NCI-H1930 (cell line): ENCODE measurements around the gene MDP1.
A peak's percentile ranks its signal among the peaks of the same experiment; 100 is the strongest.

Source experiments
- DNase-seq, 2 experiments: peaks; one replicate each; lab custom pipeline; 2025; lab: John Stamatoyannopoulos, UW

MDP1 gene

DNA sequence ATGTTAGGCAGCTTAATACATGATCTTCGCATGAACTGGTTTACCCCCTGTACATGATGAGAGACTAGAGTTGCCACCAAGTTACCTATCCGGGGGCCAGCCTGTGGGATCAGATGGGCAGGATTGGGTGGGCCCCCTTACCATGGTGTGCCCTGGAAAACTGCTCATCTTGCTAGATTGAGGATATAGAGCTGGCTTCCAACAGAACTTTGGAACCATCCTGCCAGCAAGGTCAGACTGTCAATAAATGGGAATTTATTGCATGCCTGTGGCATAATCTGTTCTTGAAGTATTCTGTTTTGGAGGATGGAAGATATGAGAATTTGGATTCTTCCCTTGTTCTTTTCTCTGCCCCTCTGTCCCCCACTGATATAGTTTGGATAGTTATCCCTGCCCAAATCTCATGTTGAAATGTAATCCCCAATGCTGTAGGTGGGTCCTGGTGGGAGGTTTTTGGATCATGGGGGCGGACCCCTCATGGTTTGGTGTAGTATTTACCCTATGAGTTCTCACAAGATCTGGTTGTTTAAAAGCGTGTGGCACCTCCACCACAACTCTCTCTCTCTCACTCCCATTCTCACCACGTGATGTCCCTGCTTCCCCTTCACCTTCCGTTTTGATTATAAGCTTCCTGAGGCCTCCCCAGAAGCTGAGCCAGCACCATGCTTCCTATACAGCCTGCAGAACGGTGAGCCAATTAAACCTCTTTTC is 16.9 kb downstream of the MDP1 start:
- DNase-seq, result no peak

DNA sequence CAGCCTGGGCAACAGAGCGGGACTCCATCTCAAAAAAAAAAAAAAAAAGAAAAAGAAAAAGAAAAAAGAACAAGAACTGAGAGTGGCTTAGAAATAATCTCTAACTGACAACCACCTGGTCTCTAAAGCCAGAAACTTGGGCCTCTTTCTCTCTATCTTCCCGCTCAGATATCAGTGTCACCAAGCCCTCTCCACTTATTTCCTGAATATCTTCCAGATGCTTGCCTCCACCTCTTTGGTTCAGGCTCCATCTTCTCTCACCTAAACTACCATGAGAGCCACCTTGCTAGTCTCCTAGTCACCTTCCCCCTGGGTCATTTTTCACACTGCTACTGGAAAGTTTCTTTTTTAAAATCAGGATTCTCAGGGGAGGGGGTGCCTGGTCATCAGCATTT is 18.8 kb downstream of the MDP1 start:
- no peak for DNase-seq

DNA sequence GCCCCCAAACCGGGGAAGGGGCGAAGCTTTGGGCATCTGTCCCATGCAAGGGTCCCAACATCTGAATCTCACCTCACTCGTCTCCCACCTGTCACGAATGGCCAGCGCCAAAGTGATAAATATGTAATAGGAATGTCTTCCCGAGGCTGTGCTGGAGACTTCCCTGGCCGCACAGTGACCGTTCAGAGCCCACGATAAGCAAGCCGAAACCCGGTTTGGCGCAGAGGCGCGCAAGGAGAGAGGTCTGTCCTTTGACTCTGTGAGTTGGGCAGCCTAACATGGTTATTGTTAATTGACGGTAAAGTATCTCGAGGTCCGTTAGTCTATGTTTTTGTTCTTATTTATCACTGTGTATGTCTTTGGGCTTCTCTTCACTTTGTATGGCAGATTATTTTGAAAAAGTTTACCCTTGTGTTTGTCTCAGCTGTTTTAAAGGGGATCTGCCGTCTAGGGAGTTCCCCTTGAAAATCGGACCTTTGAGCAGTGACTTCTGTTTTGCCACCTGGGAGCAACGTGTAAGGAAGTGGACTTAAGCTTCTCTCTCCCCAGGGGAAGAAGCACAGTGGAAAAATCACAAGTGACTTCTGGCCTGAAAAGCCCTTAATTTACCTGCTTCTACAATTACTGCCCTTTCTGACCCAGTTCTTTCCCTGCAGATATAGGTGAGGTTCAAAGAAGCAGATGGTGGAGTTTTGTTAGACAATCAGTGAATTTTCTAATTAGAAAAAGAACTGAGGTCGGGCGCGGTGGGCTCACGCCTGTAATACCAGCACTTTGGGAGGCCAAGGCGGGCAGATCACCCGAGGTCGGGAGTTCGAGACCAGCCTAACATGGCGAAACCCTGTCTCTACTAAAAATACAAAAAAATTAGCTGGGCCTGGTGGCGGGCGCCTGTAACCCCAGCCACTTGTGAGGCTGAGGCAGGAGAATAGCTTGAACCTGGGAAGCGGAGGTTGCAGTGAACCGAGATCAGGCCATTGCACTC is 19.5 kb downstream of the MDP1 start:
- DNase-seq, result no peak

DNA sequence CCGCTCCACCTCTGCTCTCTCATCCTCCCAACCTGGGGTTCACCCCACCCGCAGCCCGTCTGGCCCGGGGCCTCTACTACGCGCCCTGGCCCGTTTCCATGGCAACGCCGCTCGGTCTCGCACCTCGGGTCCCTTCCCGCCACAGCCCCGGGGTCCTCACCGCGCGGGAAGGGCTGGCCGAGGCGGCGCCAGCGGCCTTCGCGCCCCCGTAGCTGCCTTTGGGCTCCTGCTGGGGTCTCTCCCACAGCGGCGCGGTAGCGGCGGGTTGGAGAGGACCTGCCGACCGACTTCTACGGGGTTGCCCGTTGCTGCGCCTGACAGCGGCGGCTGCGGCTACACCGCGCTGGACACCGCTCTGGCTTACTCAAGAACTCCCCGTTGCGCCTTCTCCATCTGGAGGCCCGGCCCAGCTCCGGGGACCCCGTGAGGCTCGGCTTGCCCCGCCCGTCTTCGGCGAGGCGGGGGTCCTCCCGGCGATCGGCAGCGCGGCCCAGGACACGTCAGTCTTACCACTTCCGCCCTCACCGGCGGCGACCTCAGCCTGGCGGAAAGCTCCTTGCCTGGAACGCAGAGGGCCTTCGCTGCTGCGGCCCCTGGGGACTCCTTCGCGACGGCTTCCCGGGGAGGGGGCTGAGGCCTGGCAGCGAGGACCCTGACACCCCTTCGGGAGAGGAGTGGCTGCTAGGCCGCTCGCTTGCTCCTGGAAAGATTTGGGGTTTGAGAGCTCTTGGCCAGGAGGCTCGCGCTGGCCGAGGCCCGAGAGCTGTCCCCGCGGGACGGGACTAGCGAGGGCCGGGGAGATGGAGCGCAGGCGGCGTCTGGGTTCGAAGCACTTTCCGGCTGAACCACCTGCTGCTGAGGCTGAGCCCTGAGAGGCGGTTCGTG is 20.4 kb downstream of the MDP1 start, which contains the start of gene TM9SF1:
TSS of gene TM9SF1 (minus strand) at position 256 of the 885 bp plus-strand sequence. CDS start 422 bp downstream, outside the sequence.
- DNase-seq, result peak; percentile 71 to 76

DNA sequence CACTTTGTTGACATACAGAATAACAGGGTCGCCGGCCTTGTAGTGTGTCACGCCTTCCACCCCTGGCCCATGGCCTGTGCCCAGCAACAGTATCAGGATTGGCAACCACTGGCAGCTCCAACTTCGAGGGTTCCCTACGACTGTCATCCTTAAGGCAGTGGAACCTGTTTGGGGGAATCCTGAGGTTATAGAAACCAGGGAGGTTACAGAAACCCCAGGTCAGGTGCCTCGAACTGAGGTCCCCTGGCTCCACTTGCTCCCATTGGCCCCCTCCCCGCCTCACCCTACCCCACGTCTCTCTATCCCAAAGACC is 21.0 kb downstream of the MDP1 start:
- DNase-seq, result no peak

DNA sequence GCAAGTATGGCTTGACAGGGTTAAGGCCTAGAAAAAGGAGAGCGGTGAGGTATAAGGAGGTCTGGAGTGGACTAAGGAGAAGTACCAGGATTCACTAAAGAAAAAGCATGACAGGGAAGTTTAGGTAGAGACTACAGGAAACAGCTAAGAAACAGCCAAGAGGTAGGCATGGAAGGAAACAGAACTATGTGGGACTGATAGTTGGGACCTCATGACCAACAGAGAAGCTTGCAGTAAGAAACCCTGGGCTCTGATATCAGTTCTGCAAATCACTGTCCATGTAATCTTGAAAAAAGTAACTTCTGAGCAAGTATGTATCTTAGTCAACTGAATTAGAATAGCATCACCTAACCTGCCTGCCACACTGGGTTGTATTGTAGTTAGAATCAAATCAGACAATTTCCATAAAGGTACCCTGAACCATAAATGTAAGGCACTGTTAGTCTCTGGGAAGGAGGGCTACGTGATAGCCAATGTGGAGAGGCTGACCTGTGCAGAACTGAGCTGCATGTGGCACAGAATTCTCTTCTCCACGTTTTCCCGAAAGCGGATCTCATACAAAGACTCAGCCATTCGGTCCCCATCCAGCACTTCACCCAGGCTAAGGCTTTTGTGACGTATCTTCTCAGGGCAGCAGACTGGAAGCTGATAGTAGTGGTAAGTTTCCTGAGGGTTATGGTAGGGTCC is 21.5 kb downstream of the MDP1 start:
- DNase-seq, result no peak

DNA sequence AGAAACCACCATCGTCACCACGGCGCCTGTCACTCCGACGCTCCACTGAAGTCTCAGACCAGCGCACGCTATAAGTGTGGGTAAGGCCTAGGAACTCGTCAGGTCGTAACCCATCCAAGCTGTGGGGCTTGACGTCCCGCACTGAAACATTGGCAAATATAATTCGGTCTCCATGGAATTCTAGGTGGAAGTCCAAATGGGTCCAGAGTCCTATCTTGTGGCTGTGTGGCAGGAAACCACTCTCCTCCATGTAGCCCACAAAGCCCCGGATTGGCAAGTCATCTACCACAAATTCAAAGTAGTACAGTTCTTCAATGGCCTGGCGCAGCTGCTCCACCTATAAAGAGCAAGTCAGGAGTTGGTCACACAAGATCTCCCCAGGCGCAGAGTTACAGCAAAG is 22.9 kb downstream of the MDP1 start:
- DNase-seq, result no peak

DNA sequence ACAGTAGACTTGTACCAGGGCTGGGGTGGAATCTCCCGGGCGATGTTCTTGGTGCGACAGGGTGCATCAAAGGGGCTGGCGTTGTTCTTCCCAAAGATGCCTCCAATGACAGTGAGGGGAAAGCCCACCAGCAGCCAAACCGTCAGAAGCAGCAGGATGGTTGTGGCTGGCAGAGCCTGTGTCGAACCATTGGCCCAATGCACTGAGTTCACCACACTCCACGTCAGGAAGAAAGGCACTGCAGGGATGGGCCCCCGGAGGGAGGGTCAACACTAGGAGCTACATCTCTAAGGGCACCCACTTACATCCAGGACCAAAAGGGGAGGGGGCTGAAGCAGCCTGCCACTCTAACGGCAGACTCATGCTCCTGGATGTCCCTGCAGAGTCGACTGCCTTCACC is 25.4 kb downstream of the MDP1 start:
- no peak for DNase-seq

DNA sequence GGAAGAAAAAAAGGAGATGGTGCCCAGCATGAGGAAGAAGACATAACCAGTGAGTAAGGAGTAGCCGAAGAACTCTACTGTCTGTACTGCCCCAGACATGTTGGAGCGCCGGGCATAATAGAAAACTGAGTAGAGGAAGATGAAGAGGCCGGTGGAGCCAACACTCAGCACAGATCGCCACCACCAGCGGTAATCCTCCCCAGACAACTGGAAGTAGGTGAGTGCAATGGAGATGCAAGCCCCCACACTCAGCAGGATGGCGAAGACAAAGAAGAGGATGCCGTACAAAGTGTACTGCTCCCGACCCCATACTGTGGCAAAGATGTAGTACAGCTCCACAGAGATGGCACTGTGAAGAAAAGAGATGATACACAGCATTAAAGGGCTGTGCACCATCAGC is 26.4 kb downstream of the MDP1 start:
- no peak for DNase-seq

DNA sequence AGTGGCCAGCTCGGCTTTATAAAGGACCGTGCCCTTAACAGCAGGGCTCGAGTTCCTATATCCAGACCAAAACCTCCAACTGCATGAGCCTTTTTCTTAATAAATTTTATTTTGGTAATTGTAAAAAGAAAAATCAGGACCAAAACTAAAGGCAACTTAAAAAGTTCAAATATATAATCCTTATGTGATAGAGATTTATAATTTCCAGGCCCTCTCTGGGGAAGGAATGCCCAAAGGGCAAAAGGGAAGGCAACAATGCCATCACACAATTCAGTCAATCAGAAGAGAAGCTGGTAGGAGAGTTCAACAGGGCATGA is 26.8 kb downstream of the MDP1 start:
- DNase-seq, result no peak

DNA sequence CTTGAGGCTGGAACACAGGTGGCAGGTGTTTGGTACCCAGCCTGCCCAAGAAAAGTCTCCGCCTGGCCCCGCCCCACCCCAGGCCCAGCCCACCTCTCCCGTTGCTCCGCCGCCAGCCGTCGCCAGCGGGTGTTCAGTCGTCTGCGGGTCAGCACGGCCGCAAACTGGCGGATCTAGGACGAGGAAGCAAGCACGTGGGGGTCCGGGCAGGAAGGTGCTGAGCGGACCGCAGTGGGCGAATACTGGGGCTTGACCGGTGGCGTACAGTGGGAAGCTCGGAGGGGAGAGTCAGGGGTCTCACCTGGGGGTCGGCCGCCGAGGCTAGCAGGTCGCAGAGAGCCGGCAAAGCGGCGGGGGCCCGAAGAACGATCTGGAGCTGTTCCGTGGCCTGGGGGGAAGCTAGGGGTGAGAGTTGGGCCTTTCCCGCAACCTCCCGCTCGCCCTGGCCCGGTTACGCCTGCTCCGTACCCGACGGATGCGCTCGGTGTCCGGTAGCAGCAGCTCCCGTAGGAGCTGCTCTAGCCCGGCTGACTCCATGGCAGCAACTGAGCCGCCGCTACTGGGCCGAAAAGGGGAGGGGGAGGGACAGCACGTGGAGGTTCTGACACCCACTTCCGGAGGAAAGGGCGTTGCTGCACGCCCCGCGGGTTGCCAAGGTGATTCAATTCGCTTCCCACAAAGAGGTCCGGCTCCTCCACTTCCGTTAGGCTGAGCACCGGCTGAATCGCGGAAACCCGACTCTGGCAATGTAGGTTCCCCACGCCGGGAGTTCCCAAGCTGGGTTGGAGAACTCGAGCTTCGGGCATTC is 27.4 kb downstream of the MDP1 start, which contains the start of gene IPO4:
TSS of gene IPO4 (minus strand) at position 566 of the 808 bp plus-strand sequence. CDS start at position 537, 29 bp downstream.
- peak; percentile 92 to 96 for DNase-seq

DNA sequence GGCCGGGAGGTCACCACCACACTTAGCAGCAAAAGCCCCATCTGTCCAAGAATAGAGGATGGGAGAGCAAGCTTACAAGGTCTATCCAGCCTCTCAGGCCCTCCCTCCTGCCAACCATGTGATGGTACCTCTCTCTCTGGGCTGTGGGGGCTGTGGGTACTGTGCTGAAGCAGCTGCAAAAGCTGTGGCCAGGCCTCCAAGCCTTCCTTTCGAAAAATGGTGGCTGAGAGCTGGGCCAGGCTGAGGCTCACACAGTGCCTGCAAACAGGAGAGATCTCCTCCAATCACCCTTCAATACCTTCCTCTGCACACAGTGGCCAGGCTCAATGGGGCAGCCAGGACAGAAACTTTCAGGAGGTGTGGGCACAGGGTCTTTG is 28.3 kb downstream of the MDP1 start:
- no peak for DNase-seq

DNA sequence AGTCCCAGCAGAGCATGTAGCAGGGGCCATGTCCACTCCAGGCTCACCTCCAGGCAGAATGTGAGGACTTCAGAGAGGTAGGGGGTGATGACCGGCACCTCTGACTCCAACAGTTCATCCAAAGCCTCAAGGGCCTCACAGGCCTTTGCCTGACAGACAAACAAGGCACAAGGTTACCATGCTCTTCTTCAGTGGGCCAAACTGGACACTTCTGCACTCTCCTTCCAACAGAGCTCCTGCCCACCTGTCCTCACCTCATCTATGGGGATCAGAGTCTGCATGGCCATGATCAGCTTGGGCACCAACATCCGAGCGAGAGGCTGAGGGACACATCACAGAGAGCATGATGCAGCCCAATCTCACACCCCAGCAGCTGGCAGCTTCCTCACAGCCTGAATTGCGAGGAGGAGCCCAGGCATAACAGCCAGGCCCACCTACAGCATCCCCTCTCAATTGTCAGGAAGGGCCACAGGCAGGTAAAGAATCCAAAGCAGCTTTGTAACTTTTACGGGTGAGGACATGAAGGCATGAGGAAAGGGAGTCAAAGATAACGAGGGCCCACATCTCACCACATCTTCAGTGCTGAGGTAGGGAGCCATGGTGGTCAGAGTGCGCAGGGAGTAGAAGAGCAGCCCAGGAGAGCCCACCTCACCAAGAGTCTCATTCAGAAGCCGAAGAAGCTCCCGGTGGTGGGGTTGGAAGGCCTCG is 28.9 kb downstream of the MDP1 start:
- no peak for DNase-seq

DNA sequence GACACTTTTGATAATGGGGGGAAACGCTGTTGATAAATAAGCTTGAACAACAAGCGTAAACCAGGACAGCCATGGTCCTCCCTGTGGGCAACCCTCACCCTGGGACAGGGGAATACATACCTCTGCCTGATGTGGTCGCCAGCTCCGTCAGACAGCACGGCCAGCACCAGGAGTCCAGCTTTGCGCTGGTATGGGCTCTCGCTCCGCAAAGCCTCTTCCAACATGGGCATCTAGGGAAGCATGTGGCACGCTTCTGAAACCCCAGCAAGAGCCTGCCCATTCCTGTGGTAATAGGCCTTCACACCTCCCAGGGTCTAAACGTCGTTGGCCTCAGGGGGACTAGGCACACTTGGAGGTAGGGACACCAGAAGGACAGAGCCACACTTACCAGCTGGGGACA is 30.1 kb downstream of the MDP1 start:
- DNase-seq, result no peak

DNA sequence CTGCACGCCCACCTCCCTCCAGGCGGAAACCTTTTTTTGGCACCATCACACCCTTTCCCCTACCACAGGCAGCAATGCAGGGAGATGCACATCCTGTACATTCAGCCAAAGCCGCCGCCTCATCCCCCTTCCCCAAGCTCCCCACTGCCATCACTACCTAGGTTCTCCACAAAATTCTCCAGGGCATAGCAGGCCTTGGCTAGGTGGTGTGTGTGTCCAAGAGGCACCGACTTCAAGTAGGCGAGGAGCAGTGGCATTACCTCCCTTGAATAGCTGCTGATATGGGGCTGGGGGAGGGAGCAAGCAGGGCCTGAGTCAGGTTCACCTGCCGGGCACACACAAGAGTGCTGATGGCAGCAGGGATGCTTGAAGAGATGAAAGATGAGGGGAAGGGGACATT is 30.8 kb downstream of the MDP1 start:
- DNase-seq, result no peak

DNA sequence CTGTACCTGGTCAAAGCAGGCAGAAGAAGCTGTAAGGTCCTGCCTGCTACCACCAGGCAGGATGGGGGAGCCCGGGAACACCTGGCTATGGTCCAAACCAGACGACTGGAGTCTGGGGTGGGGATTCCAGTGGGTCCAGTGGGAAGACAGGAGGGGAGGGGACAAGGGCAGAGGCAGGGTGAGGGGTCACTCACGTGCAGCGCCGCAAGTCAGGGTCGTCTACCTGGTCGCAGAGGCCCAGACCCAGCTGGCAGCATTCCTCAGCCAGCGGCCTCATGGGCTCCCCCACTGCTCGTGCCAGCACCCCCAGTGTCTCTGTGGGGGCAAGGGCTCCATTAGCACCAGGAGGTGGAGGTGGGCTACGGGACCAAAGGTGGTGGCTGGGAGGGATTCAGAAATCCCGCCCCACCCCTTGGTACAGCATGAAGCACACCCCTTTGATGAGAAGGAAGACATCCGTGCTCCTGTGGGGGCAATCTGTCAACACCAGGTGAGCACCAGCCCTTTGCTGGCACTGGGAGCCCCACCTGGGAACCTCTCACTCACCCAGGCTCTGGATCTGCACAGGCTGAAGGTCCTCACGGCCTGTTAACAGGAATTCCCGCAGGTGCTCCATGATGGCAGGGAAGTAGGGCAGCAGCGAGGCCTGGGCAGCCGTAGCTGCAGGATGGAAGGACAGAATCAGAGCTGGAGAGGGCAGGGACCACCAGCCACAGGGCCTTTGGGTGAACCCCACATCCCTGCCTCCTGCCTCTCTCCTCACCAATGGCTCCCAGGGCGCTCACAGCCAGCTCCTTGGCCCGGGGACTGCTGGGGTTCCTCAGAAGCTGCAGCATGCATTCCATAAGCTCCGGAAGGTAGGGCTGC is 31.5 kb downstream of the MDP1 start:
- no peak for DNase-seq

DNA sequence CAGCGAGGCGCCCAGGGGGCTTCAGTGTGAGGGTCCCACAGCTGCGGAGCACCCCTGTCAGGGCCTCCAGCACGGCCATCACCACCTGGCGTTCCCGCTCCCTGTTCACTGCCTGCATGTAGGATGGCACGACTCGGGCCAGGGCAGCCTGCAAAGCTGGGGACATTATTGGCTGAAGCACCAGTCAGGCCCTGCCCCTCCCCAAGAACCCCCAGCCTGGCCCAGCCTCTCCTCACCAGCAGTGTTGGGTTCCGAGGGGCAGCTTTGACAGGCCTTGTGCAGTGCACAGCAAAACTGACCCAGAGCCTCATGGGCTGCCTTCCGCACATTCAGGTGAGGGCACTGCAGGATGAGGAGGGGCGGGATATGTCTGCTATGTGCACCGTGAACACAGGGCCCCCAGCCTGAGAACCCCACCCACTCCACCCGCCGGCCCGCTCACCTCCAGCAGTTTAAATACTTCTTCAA is 32.8 kb downstream of the MDP1 start:
- DNase-seq, result no peak

DNA sequence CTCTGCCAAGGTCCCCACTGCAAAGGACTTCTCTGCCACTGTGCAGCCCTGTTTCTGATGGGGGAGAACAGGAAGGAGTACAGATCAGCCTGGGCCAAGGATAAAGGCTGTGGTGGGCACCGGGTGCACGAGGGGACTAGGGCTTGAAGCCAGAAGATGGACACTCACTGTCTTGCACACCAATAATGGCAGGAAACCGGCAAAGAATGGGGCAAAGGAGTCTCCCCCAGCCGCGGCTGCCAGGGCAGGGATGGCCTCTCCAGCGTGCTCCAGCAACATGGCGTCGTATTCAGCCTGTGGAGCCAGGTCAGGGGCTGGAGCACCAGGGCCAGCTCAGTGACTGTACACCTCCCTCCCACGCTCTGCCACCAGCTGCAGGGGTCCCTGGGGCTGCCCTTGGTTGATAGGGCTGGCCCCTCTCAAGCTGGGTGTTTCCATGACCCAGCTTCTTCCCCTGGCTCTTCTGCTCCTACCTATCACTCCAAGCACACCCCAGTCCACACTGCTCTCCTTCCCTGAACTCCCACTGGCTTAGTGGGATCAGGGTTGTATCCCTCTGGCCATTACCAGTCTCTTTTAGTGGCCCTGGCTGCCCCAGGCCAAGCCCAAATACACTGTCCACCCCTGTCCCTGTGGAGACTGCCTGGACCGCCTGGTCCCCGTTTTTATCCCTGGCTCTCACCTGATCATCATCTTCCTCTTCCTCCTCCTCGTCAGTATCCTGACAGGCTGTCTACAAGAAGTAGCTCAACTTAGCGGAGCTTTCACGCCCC is 33.6 kb downstream of the MDP1 start:
- DNase-seq, result no peak
